GM18505 (cell line): Measurements from ENCODE around the gene TFPI2.
"Not testable (repeated sequence)": the region's sequence is repeated elsewhere in the genome, so short reads cannot be mapped to it uniquely, and the experiment has no call there.

ENCODE experiments used
- ATAC-seq: cut with Tn5 transposase; IDR thresholded peaks from one replicate; pipeline ENCODE4 v1.9.1; 2021; ENCODE audit not compliant: unreplicated experiment
- POLR2A ChIP-seq: IDR thresholded peaks from 4 replicates; pipeline ENCODE4 v1.6.1; 2011; ENCODE audit warnings: borderline replicate concordance; ENCODE audit not compliant: insufficient read depth, insufficient read length; ENCODE audit errors: extremely low read depth

TFPI2 gene

GRCh38 chr7:93890464-93891068, at the start of gene TFPI2:
Gene TFPI2 (minus strand): TSS chr7:93890753. CDS start chr7:93890678, 75 bp downstream.
- no peak for TF ChIP-seq POLR2A
- ATAC-seq = peak; percentile 57

- ATAC-seq = no peak
- no peak for TF ChIP-seq POLR2A
These were observed 47.7 kb upstream of the TFPI2 start for GRCh38 chr7:93938293-93938692.

- TF ChIP-seq POLR2A = no peak
- ATAC-seq = no peak
These were observed 47.3 kb upstream of the TFPI2 start for GRCh38 chr7:93937818-93938217.

GRCh38 chr7:93935102-93935501, 44.5 kb upstream of the TFPI2 start:
- TF ChIP-seq POLR2A = no peak
- ATAC-seq = no peak

GRCh38 chr7:93933156-93933555, 42.6 kb upstream of the TFPI2 start:
- no peak for ATAC-seq
- no peak for TF ChIP-seq POLR2A

GRCh38 chr7:93931655-93932054, 41.1 kb upstream of the TFPI2 start:
- no peak for ATAC-seq
- no peak for TF ChIP-seq POLR2A

- no peak for ATAC-seq
- TF ChIP-seq POLR2A = no peak
These were observed 37.0 kb upstream of the TFPI2 start for GRCh38 chr7:93927585-93927984.

GRCh38 chr7:93926800-93927199, 36.2 kb upstream of the TFPI2 start:
- TF ChIP-seq POLR2A = no peak

GRCh38 chr7:93923942-93924341, 33.4 kb upstream of the TFPI2 start:
- no peak for TF ChIP-seq POLR2A
- ATAC-seq = no peak

More at GRCh38 chr7:93926800-93927199, 36.2 kb upstream of the TFPI2 start:
- ATAC-seq = no peak

GRCh38 chr7:93923296-93923695, 32.7 kb upstream of the TFPI2 start:
- no peak for TF ChIP-seq POLR2A
- ATAC-seq = no peak

GRCh38 chr7:93921607-93922566, 31.3 kb upstream of the TFPI2 start, which contains the start of gene GNG11:
Gene GNG11 (plus strand): TSS chr7:93921735. CDS start chr7:93922138, 403 bp downstream.
- ATAC-seq = peak; percentile 92

GRCh38 chr7:93921186-93921585, 30.6 kb upstream of the TFPI2 start:
- ATAC-seq = no peak
- TF ChIP-seq POLR2A = no peak

More at GRCh38 chr7:93921607-93922566, 31.3 kb upstream of the TFPI2 start, which contains the start of gene GNG11:
- TF ChIP-seq POLR2A = no peak

GRCh38 chr7:93920496-93921182, 30.1 kb upstream of the TFPI2 start:
- ATAC-seq = no peak
- TF ChIP-seq POLR2A = no peak

GRCh38 chr7:93916315-93916714, 25.8 kb upstream of the TFPI2 start:
- not testable (repeated sequence) for ATAC-seq

- ATAC-seq = not testable (repeated sequence)
These were observed 25.3 kb upstream of the TFPI2 start for GRCh38 chr7:93915888-93916287.

GRCh38 chr7:93915206-93915842, 24.8 kb upstream of the TFPI2 start:
- ATAC-seq = not testable (repeated sequence)
